T-helper 2 cell treated with Interferon-gamma antibody and Interleukin-4, amounts not matched to agents 5 μg/mL and 100 μg/mL, for 36 hours (primary cell): Measurements from ENCODE around the gene DUSP6.

Experiments
- DNase-seq: peaks from one replicate; pipeline ENCODE4 v3.0.0; 2021; ENCODE audit warnings: low spot score
- H3K27ac Mint-ChIP-seq: one replicate; pipeline ENCODE4 v1.8.0; 2021; ENCODE audit warnings: mild to moderate bottlenecking, mixed read lengths
- H3K27me3 Mint-ChIP-seq: one replicate; pipeline ENCODE4 v1.8.0; 2021; ENCODE audit warnings: low read depth, mixed read lengths
- H3K36me3 Mint-ChIP-seq: one replicate; pipeline ENCODE4 v1.8.0; 2021; ENCODE audit warnings: low read depth, mixed read lengths
- H3K4me1 Mint-ChIP-seq: one replicate; pipeline ENCODE4 v1.8.0; 2021; ENCODE audit warnings: low read depth, mixed read lengths
- H3K4me3 Mint-ChIP-seq: one replicate; pipeline ENCODE4 v1.8.0; 2022; ENCODE audit warnings: mild to moderate bottlenecking, moderate library complexity, mixed read lengths
- H3K9me3 Mint-ChIP-seq: one replicate; pipeline ENCODE4 v1.8.0; 2021; ENCODE audit warnings: mixed read lengths

Gene DUSP6

GRCh38 chr12:89352492-89353187 lies at the start of gene DUSP6:
Gene DUSP6 (minus strand): TSS chr12:89352501. CDS start chr12:89352039, 462 bp downstream.
- peaks cover 40% of the 10 kb centered on the region for H3K4me1 Mint-ChIP-seq
- peak; percentile 97 for DNase-seq
- H3K9me3 Mint-ChIP-seq, result no peaks in the 10 kb centered on the region
- peak within 1 kb of the TSS; percentile 98 for H3K4me3 Mint-ChIP-seq
- peak within 1 kb of the TSS; percentile 96 for H3K27ac Mint-ChIP-seq
- H3K27me3 Mint-ChIP-seq, result no peaks in the 10 kb centered on the region
- H3K36me3 Mint-ChIP-seq, result peaks cover 48% of the 10 kb centered on the region

GRCh38 chr12:89401433-89402058 lies 49.2 kb upstream of the DUSP6 start:
- Mint-ChIP-seq H3K36me3 (peaks cover 23% of the 10 kb centered on the region), H3K4me1 (peaks cover 19% of the 10 kb centered on the region), H3K9me3 (peaks cover 5% of the 10 kb centered on the region), H3K27ac (peak overlapping the region; percentile 65), H3K4me3 (no peak overlapping the region), H3K27me3 (no peaks in the 10 kb centered on the region)
- no peak for DNase-seq

- Mint-ChIP-seq H3K4me1 (peaks cover 21% of the 10 kb centered on the region), H3K9me3 (peaks cover 5% of the 10 kb centered on the region), H3K4me3 (no peak overlapping the region), H3K27ac (peak overlapping the region; percentile 7), H3K27me3 (no peaks in the 10 kb centered on the region), H3K36me3 (peaks cover 23% of the 10 kb centered on the region)
- no peak for DNase-seq
Observed at GRCh38 chr12:89400415-89400814, 48.1 kb upstream of the DUSP6 start.

GRCh38 chr12:89395712-89396111 lies 43.4 kb upstream of the DUSP6 start:
- H3K27me3 Mint-ChIP-seq, result no peaks in the 10 kb centered on the region
- DNase-seq, result no peak
- H3K9me3 Mint-ChIP-seq, result no peaks in the 10 kb centered on the region
- peaks cover 17% of the 10 kb centered on the region for H3K36me3 Mint-ChIP-seq
- H3K4me1 Mint-ChIP-seq, result peaks cover 39% of the 10 kb centered on the region
- no peak overlapping the region for H3K4me3 Mint-ChIP-seq
- H3K27ac Mint-ChIP-seq, result no peak overlapping the region

GRCh38 chr12:89393551-89394121 lies 41.3 kb upstream of the DUSP6 start:
- peaks cover 49% of the 10 kb centered on the region for H3K4me1 Mint-ChIP-seq
- H3K27me3 Mint-ChIP-seq, result no peaks in the 10 kb centered on the region
- H3K4me3 Mint-ChIP-seq, result no peak overlapping the region
- no peaks in the 10 kb centered on the region for H3K9me3 Mint-ChIP-seq
- peaks cover 11% of the 10 kb centered on the region for H3K36me3 Mint-ChIP-seq
- no peak for DNase-seq
- no peak overlapping the region for H3K27ac Mint-ChIP-seq

- Mint-ChIP-seq H3K4me1 (peaks cover 40% of the 10 kb centered on the region), H3K36me3 (peaks cover 6% of the 10 kb centered on the region), H3K9me3 (no peaks in the 10 kb centered on the region), H3K27ac (no peak overlapping the region), H3K4me3 (no peak overlapping the region), H3K27me3 (no peaks in the 10 kb centered on the region)
- no peak for DNase-seq
Observed at GRCh38 chr12:89392391-89392790, 40.1 kb upstream of the DUSP6 start.

- Mint-ChIP-seq H3K27me3 (no peaks in the 10 kb centered on the region), H3K27ac (peak overlapping the region; percentile 2), H3K4me1 (peaks cover 36% of the 10 kb centered on the region), H3K9me3 (no peaks in the 10 kb centered on the region), H3K36me3 (peaks cover 6% of the 10 kb centered on the region), H3K4me3 (no peak overlapping the region)
- no peak for DNase-seq
Observed at GRCh38 chr12:89391726-89392336, 39.5 kb upstream of the DUSP6 start.

GRCh38 chr12:89390802-89391673 lies 38.7 kb upstream of the DUSP6 start:
- DNase-seq, result peak; percentile 24
- H3K27me3 Mint-ChIP-seq, result no peaks in the 10 kb centered on the region
- H3K4me3 Mint-ChIP-seq, result no peak overlapping the region
- H3K36me3 Mint-ChIP-seq, result peaks cover 6% of the 10 kb centered on the region
- H3K27ac Mint-ChIP-seq, result peak overlapping the region; percentile 2
- peaks cover 34% of the 10 kb centered on the region for H3K4me1 Mint-ChIP-seq
- no peaks in the 10 kb centered on the region for H3K9me3 Mint-ChIP-seq

GRCh38 chr12:89389755-89390661 lies 37.7 kb upstream of the DUSP6 start:
- H3K27ac Mint-ChIP-seq, result no peak overlapping the region
- H3K36me3 Mint-ChIP-seq, result peaks cover 6% of the 10 kb centered on the region
- DNase-seq, result peak; percentile 56
- H3K4me1 Mint-ChIP-seq, result peaks cover 33% of the 10 kb centered on the region
- no peak overlapping the region for H3K4me3 Mint-ChIP-seq
- no peaks in the 10 kb centered on the region for H3K9me3 Mint-ChIP-seq
- H3K27me3 Mint-ChIP-seq, result no peaks in the 10 kb centered on the region

GRCh38 chr12:89386138-89386537 lies 33.8 kb upstream of the DUSP6 start:
- H3K36me3 Mint-ChIP-seq, result no peaks in the 10 kb centered on the region
- no peak overlapping the region for H3K4me3 Mint-ChIP-seq
- DNase-seq, result no peak
- H3K4me1 Mint-ChIP-seq, result peaks cover 40% of the 10 kb centered on the region
- no peak overlapping the region for H3K27ac Mint-ChIP-seq
- H3K27me3 Mint-ChIP-seq, result no peaks in the 10 kb centered on the region
- no peaks in the 10 kb centered on the region for H3K9me3 Mint-ChIP-seq

GRCh38 chr12:89384807-89385206 lies 32.5 kb upstream of the DUSP6 start:
- Mint-ChIP-seq H3K4me1 (peaks cover 30% of the 10 kb centered on the region), H3K9me3 (no peaks in the 10 kb centered on the region), H3K27ac (no peak overlapping the region), H3K27me3 (no peaks in the 10 kb centered on the region), H3K36me3 (no peaks in the 10 kb centered on the region), H3K4me3 (no peak overlapping the region)
- DNase-seq, result no peak

GRCh38 chr12:89384050-89384758 lies 31.9 kb upstream of the DUSP6 start:
- Mint-ChIP-seq H3K36me3 (no peaks in the 10 kb centered on the region), H3K4me1 (peaks cover 24% of the 10 kb centered on the region), H3K27me3 (no peaks in the 10 kb centered on the region), H3K4me3 (no peak overlapping the region), H3K27ac (no peak overlapping the region), H3K9me3 (no peaks in the 10 kb centered on the region)
- DNase-seq, result no peak
